LoVo (cell line): ENCODE measurements around the gene PAX2.
A peak's percentile ranks its signal among the peaks of the same experiment; 100 is the strongest.

Source experiments
- DNase-seq: peaks from one replicate; pipeline ENCODE4 v3.0.0-alpha.2; 2016; ENCODE audit warnings: low spot score

PAX2 gene

GRCh38 chr10:100878291-100878910, 133.0 kb downstream of the PAX2 start:
- peak; percentile 57 for DNase-seq
